K562 (cell line): ENCODE results near the gene L3MBTL1. TPM values are rescaled to one million over a fixed set of nuclear protein-coding genes. Genes with fewer than 3 reads are reported as not detected.

ENCODE experiments used
- ATAC-seq: fragments of 200-7000 bp; cut with Tn5 transposase; 3 replicates; pipeline ENCODE4 v1.9.1; 2020; ENCODE audit warnings: moderate library complexity
- BruUV-seq: library from RNA; stranded (reverse); fragments of 400-500 nt; replicated peaks from 2 replicates; lab custom pipeline; 2021; lab: Mats Ljungman, UMichigan
- CTCF ChIA-PET: fragments of 300-600 bp; formaldehyde crosslinking; extraction: SDS; loops from one replicate; lab custom pipeline; 2021; ENCODE audit warnings: low intra/inter-chr PET ratio; lab: Yijun Ruan, JAX
- POLR2A ChIA-PET: fragments of 300-600, 350-650 bp; sonication (Branson Sonifier 250); formaldehyde crosslinking; extraction: SDS; loops from one replicate; lab custom pipeline; 2021; ENCODE audit warnings: antibody characterized with exemption, inconsistent platforms; lab: Yijun Ruan, JAX
- DNase-seq, 4 experiments: peaks; one replicate each; pipeline versions ENCODE4 v3.0.0 to v3.0.0-alpha.2; 2011 to 2018; ENCODE audit warnings: low spot score in 3 of 4, mixed read lengths in 3 of 4; ENCODE audit errors: extremely low read depth in 1 of 4
- FAIRE-seq: peaks from 2 replicates; lab custom pipeline; 2011; peaks lifted over from hg19 to GRCh38; lab: Jason Lieb, UNC
- H2AFZ ChIP-seq: 2 replicates; pipeline ENCODE4 v1.6.0; 2011; ENCODE audit warnings: low read depth, low read length, control low read depth, inconsistent platforms
- H3K27ac ChIP-seq: fragments of 200-600 bp; 3 replicates; pipeline ENCODE4 v1.8.0; 2011; ENCODE audit warnings: low read depth, mild to moderate bottlenecking, control low read depth, inconsistent platforms, low read length, moderate library complexity, mixed read lengths; ENCODE audit errors: extremely low read depth
- H3K27me3 ChIP-seq, 2 experiments: fragments of 300-600 bp in 1 of 2; 2 replicates in 1 of 2; 3 replicates in 1 of 2; pipeline versions ENCODE4 v1.6.0 to v1.8.0; 2011; ENCODE audit warnings: inconsistent platforms in 2 of 2, low read length in 2 of 2, mild to moderate bottlenecking in 1 of 2, mixed read lengths in 1 of 2, moderate library complexity in 1 of 2; ENCODE audit not compliant: control insufficient read depth in 2 of 2, insufficient read depth in 2 of 2
- H3K36me3 ChIP-seq: fragments of 300-600 bp; 3 replicates; pipeline ENCODE4 v1.8.0; 2011; ENCODE audit warnings: mild to moderate bottlenecking, low read length, inconsistent platforms; ENCODE audit not compliant: control insufficient read depth, insufficient read depth
- H3K4me1 ChIP-seq, 2 experiments: fragments of 200-600 bp in 1 of 2; replicated peaks in 1 of 2; 2 replicates in 1 of 2; 3 replicates in 1 of 2; pipeline versions ENCODE4 v1.5.1 to v1.8.0; 2011; ENCODE audit warnings: inconsistent platforms in 2 of 2, low read length in 2 of 2, mild to moderate bottlenecking in 1 of 2, mixed read lengths in 1 of 2, moderate library complexity in 1 of 2; ENCODE audit not compliant: control insufficient read depth in 2 of 2, insufficient read depth in 2 of 2
- H3K4me2 ChIP-seq: 2 replicates; pipeline ENCODE4 v1.6.1; 2011; ENCODE audit warnings: low read length, control low read depth, inconsistent platforms, mixed read lengths; ENCODE audit not compliant: insufficient read depth
- H3K4me3 ChIP-seq: fragments of 200-600 bp; sonication (generic), shearing (Covaris generic); 2 replicates; pipeline ENCODE4 v1.5.1; 2016; ENCODE audit warnings: control low read depth, inconsistent platforms
- H3K79me2 ChIP-seq: fragments of 200-600 bp; 3 replicates; pipeline ENCODE4 v1.8.0; 2011; ENCODE audit warnings: low read length, inconsistent platforms; ENCODE audit not compliant: control insufficient read depth, insufficient read depth
- H3K9ac ChIP-seq, 2 experiments: 2 replicates each; pipeline versions ENCODE4 v1.6.0 to v1.6.1; 2011; ENCODE audit warnings: low read depth in 2 of 2, low read length in 2 of 2, control low read depth in 1 of 2, inconsistent platforms in 1 of 2, mild to moderate bottlenecking in 1 of 2, mixed read lengths in 1 of 2; ENCODE audit not compliant: insufficient read depth in 1 of 2
- H3K9me1 ChIP-seq: one replicate; pipeline ENCODE4 v1.6.0; 2011; ENCODE audit warnings: inconsistent platforms, mild to moderate bottlenecking, low read length, moderate library complexity; ENCODE audit not compliant: control insufficient read depth, insufficient read depth
- H3K9me3 ChIP-seq: replicated peaks from 2 replicates; pipeline ENCODE4 v1.5.1; 2011; ENCODE audit warnings: low read depth, low read length, inconsistent platforms; ENCODE audit not compliant: control insufficient read depth, insufficient read depth
- H4K20me1 ChIP-seq: replicated peaks from 2 replicates; pipeline ENCODE4 v1.6.1; 2011; ENCODE audit warnings: low read length, inconsistent platforms, mixed read lengths; ENCODE audit not compliant: control insufficient read depth, insufficient read depth
- BRD9 ChIP-seq: fragments of 450-650 bp; IDR thresholded peaks from 2 replicates; pipeline ENCODE4 v1.6.1; 2018; ENCODE audit warnings: low read depth; ENCODE audit not compliant: partially characterized antibody
- CBFA2T2 ChIP-seq: fragments of 450-650 bp; conservative IDR thresholded peaks from 2 replicates; pipeline ENCODE4 v1.6.1; 2017; ENCODE audit warnings: mild to moderate bottlenecking
- CBFA2T3 ChIP-seq: fragments of 450-650 bp; IDR thresholded peaks from 2 replicates; pipeline ENCODE4 v1.6.1; 2017
- DPF2 ChIP-seq: fragments of 450-650 bp; IDR thresholded peaks from 2 replicates; pipeline ENCODE4 v1.6.1; 2016
- EHMT2 ChIP-seq: fragments of 450-650 bp; IDR thresholded peaks from 2 replicates; pipeline ENCODE4 v1.6.1; 2018; ENCODE audit warnings: antibody characterized with exemption
- EP300 ChIP-seq: IDR thresholded peaks from 2 replicates; pipeline ENCODE4 v1.6.1; 2012; ENCODE audit warnings: low read length, improper control_type of control experiment
- KDM1A ChIP-seq, 2 experiments: fragments of 450-650 bp; IDR thresholded peaks; 2 replicates each; pipeline ENCODE4 v1.6.1; 2016; ENCODE audit warnings: mild to moderate bottlenecking in 2 of 2
- NCOR1 ChIP-seq: fragments of 450-650 bp; IDR thresholded peaks from 2 replicates; pipeline ENCODE4 v1.6.1; 2016; ENCODE audit warnings: mild to moderate bottlenecking, moderate library complexity
- POLR2AphosphoS5 ChIP-seq: IDR thresholded peaks from 2 replicates; pipeline ENCODE4 v1.6.1; 2011; ENCODE audit warnings: mild to moderate bottlenecking, low read depth, low read length, moderate library complexity; ENCODE audit not compliant: control insufficient read depth, insufficient read depth
- TAL1 ChIP-seq: fragments of 450-650 bp; IDR thresholded peaks from 2 replicates; pipeline ENCODE4 v1.6.1; 2016; ENCODE audit warnings: mild to moderate bottlenecking
- TEAD4 ChIP-seq, 2 experiments: sonication (generic) in 1 of 2; formaldehyde crosslinking in 1 of 2; IDR thresholded peaks; 2 replicates each; pipeline versions ENCODE4 v1.6.1 to v1.8.0; 2012 to 2022; ENCODE audit warnings: borderline replicate concordance in 1 of 2, inconsistent platforms in 1 of 2, low read length in 1 of 2, mild to moderate bottlenecking in 1 of 2, missing genetic modification reagents in 1 of 2
- WGBS: fragments of 100-300 bp; shearing (Covaris generic); methylation state at CpG from one replicate; pipeline ENCODE4 v1.1.6; 2016; ENCODE audit warnings: low coverage, mixed read lengths; ENCODE audit not compliant: insufficient coverage; ENCODE audit errors: missing lambda C conversion rate; 5-methylcytosine and 5-hydroxymethylcytosine counted together
- in situ Hi-C: fragments of 300-500 bp; cut with MboI; formaldehyde crosslinking; loops from 4 replicates; pipeline ENCODE4 v1.15.0; 2018; ENCODE audit warnings: inconsistent platforms, mixed read lengths
- intact Hi-C: fragments of 100-400 bp; cut with micrococcal nuclease; formaldehyde crosslinking; loops from 2 replicates; pipeline ENCODE4 v1.14.2; 2022
- polyA plus RNA-seq, 8 experiments: library from polyadenylated mRNA; depleted of rRNA in 4 of 8; stranded (reverse) in 5 of 8; unstranded in 3 of 8; fragments of >200 nt; fragmentation: Nextera tagmentation in 2 of 8; fragmentation: Illumina TruSeq in 1 of 8; extraction: Ambion mirVana in 2 of 8; extraction: Trizol in 1 of 8; gene quantifications; 2 replicates each; pipeline versions ENCODE4 v1.2.1 to v1.2.3, GENCODE V29; 2011 to 2014; ENCODE audit warnings: inconsistent platforms in 1 of 8, missing spikeins in 1 of 8
- total RNA-seq, 7 experiments: library from RNA; depleted of rRNA in 6 of 7; stranded (reverse); fragments of >200 nt in 6 of 7; fragmentation: Illumina TruSeq in 2 of 7; extraction: Trizol in 2 of 7; gene quantifications; 2 replicates each; pipeline versions ENCODE4 v1.2.1 to v1.2.3, GENCODE V29; 2011 to 2021; ENCODE audit warnings: low replicate concordance in 1 of 7
- TF ChIP-seq, protein P1 (sequence below), 2 experiments: IDR thresholded peaks; 2 replicates each; pipeline ENCODE4 v1.6.1; 2011; ENCODE audit warnings: borderline replicate concordance in 1 of 2, control low read depth in 1 of 2, low read depth in 1 of 2, low read length in 1 of 2, mild to moderate bottlenecking in 1 of 2, mixed read lengths in 1 of 2, moderate library complexity in 1 of 2; ENCODE audit not compliant: insufficient read depth in 1 of 2, insufficient read length in 1 of 2, poor library complexity in 1 of 2, severe bottlenecking in 1 of 2; ENCODE audit errors: extremely low read depth in 1 of 2
- TF ChIP-seq, protein P2 (sequence below): fragments of 450-650 bp; IDR thresholded peaks from 2 replicates; pipeline ENCODE4 v1.6.1; 2017; ENCODE audit warnings: antibody characterized with exemption, mild to moderate bottlenecking

Gene L3MBTL1
- total and polyA plus RNA-seq, 9 of the 15 experiments (the other 6 are each of a cell fraction or from before 2014, with no cell fraction given) = 0.77 to 10.0 (median 4.4) TPM

DNA sequence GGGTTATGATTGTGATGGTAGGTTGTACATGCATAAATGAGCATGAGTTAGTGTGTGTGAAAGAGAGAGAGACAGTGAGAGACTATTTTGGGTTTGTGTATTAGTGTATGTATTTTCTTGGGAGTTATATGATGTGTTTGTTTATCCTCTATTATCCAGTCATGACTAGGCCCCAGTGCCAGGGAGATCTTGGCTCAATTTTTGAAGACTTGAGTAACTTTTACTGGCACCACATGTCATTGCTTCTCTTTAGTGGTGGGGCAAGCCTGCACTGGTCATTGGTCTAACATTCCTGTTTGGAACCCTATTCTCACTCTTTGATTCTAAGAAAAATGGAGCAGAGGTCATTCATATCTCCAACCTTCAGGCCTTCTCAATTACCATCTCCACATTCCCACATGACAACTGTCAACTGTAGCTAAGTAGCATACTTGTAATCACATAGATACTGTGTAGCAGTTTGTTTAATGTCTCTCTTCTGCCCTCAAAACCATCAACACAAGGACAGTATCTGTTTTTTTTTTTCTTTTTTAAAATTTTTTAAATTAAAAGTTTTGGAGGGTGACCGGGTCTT, 8.8 kb downstream of the L3MBTL1 start:
- Histone ChIP-seq H3K36me3 (peaks cover 14% of the 10 kb centered on the region; the same call in 1 of the 3 replicates), H3K27ac (peak overlapping the region; percentile 66), H3K9me3 (no peaks in the 10 kb centered on the region; the same call in 1 of the 2 replicates), H3K79me2 (peaks cover 22% of the 10 kb centered on the region; the same call in 2 of the 3 replicates), H3K27me3 (no peaks in the 10 kb centered on the region), H3K4me3 (no peak overlapping the region), H2AFZ (peak overlapping the region; percentile 66), H3K4me1 (peaks cover 23 to 34% of the 10 kb centered on the region in 2 experiments; a peak in 4 of 5 replicates), H4K20me1 (no peaks in the 10 kb centered on the region), H3K9me1 (no peaks in the 10 kb centered on the region), H3K9ac (peak overlapping the region in 1 of 2 experiments; percentile 61; a peak in 2 of 4 replicates), H3K4me2 (peak overlapping the region; percentile 72)
- DNase-seq = peak in 2 of 4 experiments; percentile 69 to 76
- BruUV-seq = no TSS peak
- in situ Hi-C loops = no loop called here
- ATAC-seq = no peak; the same call in 2 of the 3 replicates
- POLR2A ChIA-PET = interaction anchor here (1.1 to 4.5 kb wide), 3 partner anchors 39 to 161 kb away, joined by 4 to 19 read pairs (median 5); partner anchors contain the start of gene SRSF6
- peak; percentile 80 for FAIRE-seq
- intact Hi-C loops = loop anchor here (5.0 kb wide), 1 partner anchor 59 kb away; the partner anchor contains the start of gene SRSF6
- WGBS = 33% methylated on average over 1 of the region's 1 CpG
- CTCF ChIA-PET = no interaction called here
- TF ChIP-seq, protein P1, sequence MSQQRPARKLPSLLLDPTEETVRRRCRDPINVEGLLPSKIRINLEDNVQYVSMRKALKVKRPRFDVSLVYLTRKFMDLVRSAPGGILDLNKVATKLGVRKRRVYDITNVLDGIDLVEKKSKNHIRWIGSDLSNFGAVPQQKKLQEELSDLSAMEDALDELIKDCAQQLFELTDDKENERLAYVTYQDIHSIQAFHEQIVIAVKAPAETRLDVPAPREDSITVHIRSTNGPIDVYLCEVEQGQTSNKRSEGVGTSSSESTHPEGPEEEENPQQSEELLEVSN (IDR thresholded peaks at IDR 0.05; ENCODE audit: borderline replicate concordance in 1 of 2, extremely low read depth in 1 of 2, insufficient read depth in 1 of 2, insufficient read length in 1 of 2, low read depth in 1 of 2, low read length in 1 of 2, poor library complexity in 1 of 2, severe bottlenecking in 1 of 2) = no peak
- TF ChIP-seq NCOR1 (peak; percentile 70; the same call in 1 of the 2 replicates), TEAD4 (IDR thresholded peaks at IDR 0.05; ENCODE audit: low read length) (peak; percentile 81), TEAD4 (CRISPR knock-in tag; IDR thresholded peaks at IDR 0.05; ENCODE audit: borderline replicate concordance) (no peak), BRD9 (peak; percentile 26), EHMT2 (0 out of 2 replicates have a peak, but pooled peaks have one; percentile 19), EP300 (peak; percentile 76; the same call in 1 of the 2 replicates), TAL1 (peak; percentile 77), KDM1A (IDR thresholded peaks at IDR 0.05) (peak; percentile 20 to 46; a peak in 2 of 4 replicates), POLR2AphosphoS5 (0 out of 2 replicates have a peak, but pooled peaks have one; percentile 49), CBFA2T2 (peak; percentile 79), CBFA2T3 (peak; percentile 90), DPF2 (peak; percentile 45; the same call in 1 of the 2 replicates)
- TF ChIP-seq, protein P2, sequence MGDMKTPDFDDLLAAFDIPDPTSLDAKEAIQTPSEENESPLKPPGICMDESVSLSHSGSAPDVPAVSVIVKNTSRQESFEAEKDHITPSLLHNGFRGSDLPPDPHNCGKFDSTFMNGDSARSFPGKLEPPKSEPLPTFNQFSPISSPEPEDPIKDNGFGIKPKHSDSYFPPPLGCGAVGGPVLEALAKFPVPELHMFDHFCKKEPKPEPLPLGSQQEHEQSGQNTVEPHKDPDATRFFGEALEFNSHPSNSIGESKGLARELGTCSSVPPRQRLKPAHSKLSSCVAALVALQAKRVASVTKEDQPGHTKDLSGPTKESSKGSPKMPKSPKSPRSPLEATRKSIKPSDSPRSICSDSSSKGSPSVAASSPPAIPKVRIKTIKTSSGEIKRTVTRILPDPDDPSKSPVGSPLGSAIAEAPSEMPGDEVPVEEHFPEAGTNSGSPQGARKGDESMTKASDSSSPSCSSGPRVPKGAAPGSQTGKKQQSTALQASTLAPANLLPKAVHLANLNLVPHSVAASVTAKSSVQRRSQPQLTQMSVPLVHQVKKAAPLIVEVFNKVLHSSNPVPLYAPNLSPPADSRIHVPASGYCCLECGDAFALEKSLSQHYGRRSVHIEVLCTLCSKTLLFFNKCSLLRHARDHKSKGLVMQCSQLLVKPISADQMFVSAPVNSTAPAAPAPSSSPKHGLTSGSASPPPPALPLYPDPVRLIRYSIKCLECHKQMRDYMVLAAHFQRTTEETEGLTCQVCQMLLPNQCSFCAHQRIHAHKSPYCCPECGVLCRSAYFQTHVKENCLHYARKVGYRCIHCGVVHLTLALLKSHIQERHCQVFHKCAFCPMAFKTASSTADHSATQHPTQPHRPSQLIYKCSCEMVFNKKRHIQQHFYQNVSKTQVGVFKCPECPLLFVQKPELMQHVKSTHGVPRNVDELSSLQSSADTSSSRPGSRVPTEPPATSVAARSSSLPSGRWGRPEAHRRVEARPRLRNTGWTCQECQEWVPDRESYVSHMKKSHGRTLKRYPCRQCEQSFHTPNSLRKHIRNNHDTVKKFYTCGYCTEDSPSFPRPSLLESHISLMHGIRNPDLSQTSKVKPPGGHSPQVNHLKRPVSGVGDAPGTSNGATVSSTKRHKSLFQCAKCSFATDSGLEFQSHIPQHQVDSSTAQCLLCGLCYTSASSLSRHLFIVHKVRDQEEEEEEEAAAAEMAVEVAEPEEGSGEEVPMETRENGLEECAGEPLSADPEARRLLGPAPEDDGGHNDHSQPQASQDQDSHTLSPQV = peak; percentile 35
